ENCODE measurements around the gene RECQL5.

DNA sequence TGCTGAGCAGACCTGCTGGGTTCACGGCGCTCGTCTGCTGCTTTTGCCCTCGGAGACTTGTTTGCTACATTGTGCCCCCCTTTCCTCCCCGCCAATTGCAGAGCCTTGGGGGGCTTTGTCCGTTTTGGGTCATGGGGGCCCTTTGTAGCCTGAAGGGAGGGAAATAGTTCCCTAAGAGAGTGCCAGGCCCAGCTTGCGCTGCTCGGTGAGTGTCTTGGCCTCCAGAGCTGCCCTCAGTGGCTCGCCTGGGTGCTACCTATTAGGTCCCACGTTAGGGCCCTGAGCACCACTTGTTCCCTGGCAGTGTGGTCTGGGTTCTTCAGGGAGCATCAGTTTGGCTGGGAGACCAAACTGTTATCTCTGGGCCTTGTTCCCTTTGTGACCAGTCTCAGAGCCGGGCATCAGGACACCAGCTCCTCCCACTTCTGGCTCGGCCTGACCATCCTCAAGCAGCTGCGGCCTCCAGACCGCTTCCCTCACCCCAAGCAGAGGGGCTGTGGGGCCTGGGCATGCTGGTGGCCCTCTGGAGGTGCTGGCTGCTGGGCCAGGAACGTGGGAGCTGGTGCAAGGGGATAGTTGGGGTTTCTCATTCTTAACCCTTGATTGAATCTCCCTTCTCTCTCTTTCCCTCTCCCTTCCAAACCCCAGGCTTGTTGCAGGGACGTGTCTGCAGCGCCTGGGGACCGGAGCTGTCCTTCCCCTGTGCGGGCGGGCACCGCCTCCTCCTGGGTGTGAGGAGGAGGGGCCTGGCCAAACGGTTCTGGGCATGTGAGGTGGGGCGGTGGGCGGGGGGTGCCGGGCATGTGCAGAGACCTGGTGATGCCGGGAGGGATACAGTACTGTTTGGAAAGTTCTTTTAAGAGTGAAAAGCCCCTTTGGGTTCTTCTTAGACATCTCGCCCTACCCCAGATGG, 38.3 kb upstream of the RECQL5 start:
- TF ChIP-seq POLR2A (IDR thresholded peaks at IDR 0.05): no peak
- TF ChIP-seq, protein P1, sequence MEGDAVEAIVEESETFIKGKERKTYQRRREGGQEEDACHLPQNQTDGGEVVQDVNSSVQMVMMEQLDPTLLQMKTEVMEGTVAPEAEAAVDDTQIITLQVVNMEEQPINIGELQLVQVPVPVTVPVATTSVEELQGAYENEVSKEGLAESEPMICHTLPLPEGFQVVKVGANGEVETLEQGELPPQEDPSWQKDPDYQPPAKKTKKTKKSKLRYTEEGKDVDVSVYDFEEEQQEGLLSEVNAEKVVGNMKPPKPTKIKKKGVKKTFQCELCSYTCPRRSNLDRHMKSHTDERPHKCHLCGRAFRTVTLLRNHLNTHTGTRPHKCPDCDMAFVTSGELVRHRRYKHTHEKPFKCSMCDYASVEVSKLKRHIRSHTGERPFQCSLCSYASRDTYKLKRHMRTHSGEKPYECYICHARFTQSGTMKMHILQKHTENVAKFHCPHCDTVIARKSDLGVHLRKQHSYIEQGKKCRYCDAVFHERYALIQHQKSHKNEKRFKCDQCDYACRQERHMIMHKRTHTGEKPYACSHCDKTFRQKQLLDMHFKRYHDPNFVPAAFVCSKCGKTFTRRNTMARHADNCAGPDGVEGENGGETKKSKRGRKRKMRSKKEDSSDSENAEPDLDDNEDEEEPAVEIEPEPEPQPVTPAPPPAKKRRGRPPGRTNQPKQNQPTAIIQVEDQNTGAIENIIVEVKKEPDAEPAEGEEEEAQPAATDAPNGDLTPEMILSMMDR (IDR thresholded peaks at IDR 0.05): no peak

Data from thyroid gland (tissue), 4 donors.